NCI-H526 (cell line): ENCODE results near the gene ETS1.

Experiments used
- DNase-seq, 2 experiments: peaks; one replicate each; lab custom pipeline; 2025; lab: John Stamatoyannopoulos, UW

Gene ETS1

DNA sequence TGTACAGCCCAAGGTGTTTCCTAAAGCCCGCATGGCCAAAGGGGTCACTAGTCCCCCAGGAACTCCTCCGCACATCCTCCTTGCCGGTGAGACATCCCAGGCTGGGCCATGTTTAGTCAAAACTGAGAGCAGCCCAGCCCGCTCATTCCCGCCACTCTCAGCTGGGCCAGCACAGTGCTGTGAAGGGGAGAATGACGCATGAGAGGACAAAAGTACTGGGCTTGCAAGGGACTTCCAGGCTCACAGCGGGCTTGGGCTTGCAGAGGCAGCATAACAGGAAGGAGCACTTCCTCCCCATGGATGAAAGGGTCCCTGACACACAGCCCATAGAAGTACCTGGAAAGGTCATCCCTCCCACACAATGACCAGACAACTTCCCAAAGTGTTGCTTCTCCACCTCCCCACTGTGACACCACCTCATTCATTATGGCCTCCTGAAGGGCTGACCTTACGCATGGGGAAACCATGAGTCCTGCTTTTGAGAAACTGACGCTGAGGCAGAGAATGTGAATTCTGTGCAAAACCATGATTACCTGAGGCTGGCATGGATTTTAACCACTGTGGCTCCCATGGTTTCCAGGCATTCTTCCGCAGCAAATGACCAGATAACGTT, 19.1 kb downstream of the ETS1 start:
- no peak for DNase-seq

GRCh38 chr11:128567130-128567529, 20.2 kb downstream of the ETS1 start:
- no peak for DNase-seq

DNA sequence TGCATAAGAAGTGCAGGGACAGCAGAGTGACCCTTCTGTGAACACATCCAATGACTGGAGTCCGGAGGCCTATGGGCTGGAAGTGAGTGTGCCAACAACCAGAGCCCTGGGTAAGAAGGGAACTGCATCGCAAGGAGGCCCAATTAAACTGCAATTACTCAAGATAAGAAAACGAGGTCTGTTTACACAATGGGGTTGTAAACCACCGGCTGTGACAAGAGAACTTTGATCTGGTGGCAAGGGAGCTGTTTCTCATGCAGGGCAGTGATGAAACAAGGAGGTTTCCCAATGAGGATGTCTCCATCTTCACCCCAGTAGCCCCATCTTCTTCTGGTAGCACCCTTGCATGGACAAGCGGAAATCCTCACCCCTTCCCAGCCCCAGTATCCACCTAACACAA, 21.5 kb downstream of the ETS1 start:
- peak; percentile 31 to 32 for DNase-seq

DNA sequence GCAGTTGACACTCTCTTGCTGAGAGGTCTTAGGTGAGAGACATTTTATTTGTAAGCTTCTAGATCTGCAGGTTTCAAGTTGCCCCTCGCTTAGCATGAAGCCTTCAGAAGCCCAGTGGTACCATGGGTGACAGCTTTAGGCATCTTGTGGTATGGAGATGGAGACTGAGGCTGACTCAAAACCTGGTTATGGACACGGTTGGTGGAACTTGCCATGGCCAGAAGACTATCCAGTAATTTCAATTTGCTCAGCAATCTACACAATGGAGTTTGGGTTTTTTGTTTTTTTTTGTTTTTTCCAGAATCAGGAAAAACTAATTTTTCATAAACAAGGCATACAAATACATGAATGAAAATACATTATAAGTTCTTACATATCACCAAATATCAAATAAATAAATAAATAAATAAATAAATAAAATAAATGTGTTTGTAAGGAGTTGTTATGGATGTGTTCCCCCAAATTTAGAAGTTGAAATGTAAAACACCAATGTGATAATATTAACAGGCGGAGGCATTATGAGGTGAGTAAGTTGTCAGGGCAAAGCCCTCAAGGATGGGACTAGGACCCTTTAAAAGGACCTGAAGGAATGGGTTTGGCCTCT, 22.6 kb downstream of the ETS1 start:
- DNase-seq, result no peak

DNA sequence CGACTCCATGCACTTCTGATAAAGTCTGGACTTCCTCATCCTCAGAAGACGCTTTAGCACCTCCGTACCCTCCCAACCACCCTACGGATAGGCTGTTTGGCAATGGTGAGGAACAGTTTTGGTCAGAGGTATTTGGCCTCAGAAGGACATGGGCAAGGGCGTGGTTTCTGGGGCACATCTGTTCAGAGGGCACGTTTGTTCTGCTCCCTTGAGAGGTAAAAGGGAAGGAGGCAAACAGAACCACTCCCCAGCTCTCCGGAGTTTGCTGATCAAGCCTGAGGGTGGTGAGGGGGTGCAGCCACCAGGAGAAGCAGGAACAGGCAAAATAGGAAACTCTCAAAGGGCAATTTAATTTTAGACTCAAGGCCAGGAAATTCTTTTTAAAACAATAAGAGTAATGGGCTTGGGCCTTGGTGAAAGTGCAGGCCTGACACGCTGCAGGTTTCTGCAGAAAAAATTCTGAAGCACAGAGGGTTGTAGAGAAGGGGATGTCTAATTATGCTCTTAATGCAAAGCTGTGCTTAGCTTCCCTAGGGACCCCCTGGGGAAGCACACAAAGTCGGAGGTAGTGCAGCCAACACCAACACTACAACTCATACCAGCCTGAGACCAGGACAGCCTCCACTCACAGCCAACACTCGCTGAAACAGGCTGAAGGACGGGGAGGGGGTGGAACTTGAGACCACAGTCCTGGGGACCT, 23.3 kb downstream of the ETS1 start:
- DNase-seq, result no peak

DNA sequence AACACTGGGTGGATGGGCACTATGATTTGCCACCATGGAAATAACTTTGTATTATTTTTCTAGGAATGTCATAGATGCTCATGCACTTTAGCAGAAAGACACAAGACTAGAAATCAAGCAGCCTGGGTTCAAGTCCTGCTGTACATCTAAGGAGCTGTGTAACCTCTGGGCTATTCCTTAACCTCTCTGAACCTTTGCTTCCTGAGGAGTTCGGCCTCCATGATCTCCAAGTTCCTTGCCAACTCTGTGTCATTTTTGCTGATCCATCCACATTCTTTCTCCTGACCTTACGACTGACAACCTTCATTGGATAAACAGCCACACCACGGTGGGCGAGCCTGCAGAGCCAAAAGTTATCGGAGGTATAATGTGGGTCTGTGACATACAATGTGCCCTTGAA, 24.1 kb downstream of the ETS1 start:
- DNase-seq, result no peak

GRCh38 chr11:128559496-128560103, 27.8 kb downstream of the ETS1 start:
- DNase-seq, result no peak

DNA sequence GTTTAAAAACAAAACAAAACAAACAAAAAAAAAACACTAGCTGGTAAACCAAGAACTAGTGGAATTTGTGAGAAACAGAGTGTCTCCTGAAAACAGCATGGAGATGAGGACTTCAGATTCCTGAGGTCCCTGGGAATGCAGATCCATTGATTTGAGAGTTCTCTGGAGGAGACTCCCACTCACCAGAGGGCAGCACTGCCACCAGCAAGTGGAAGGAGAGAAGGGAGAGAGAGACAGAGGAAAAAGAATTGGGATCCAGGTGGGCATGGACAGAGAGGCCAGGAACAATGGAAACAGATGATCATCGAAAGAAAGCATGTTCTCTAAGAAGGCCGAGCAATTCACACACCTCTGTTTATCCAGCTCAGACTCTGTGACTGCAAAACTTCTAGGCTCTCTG, 31.8 kb downstream of the ETS1 start:
- DNase-seq, result peak; percentile 51 to 70

DNA sequence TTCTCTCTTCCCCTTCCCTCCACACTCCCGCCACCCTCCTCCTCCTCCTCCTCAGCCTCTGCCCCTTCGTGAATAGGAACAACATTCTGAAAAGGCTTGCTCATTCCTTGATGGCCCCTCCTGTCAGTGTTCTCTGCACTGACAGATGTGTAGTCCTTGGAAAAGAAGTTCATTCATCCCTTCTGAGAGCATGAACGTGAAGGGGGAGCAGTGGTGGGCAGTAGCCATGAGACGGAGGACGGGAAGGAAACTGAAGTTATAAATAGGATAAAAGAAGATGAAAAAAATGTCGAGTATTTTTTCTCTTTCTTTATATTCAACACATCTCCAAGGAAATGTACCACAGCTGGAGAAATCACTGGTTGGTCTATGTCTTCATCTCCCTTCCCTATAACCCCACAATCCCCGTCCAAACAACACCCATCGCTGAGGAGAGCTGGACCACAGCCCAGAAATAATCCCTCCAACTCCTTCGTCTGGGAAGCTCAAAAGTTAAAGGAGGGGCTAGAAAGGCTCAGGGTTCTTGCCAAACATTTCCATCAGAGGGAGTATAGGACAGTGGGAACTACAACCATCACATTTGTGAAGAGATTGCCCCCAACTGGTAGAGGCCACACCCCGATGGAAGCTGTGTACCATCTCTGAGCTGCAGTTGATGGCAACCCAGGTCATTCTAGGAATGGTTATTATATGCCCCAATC, 33.5 kb downstream of the ETS1 start:
- peak in 1 of 2 experiments; percentile 41 for DNase-seq

GRCh38 chr11:128552783-128553661, 34.3 kb downstream of the ETS1 start:
- peak; percentile 20 to 42 for DNase-seq

DNA sequence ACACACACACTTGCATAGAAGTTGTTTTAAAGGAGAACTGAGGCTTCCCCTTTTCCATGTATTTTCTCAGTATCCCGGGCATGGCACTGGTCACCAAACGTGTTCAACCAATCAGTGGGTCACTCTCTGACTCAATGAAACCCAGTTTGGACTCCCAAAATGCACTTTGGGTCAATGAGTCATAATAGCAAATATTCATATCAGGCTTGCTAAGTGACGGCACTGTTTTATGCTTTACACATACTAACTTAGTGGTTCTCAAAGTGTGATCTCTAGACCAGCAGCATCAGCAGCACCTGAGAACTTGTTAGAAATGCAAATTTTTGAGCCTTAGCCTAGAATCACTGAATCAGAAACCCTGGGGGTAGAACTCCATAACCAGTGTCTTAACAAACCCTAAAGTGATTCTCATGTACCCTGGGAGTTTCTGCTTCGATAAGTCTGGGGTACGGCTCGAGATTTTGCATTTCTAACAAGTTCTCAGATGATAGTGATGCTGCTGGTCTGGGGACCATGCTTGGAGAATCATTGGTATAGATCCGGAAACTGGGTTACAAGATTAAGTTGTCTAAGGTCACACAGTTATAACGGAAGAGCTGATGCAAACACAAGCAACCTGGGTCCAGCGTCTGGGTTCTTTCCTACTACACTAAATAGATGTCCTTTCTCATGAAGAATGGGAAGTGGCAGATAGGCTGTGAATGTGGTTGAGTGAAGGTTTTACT, 35.6 kb downstream of the ETS1 start:
- no peak for DNase-seq

GRCh38 chr11:128551058-128551457, 36.3 kb downstream of the ETS1 start:
- no peak for DNase-seq

DNA sequence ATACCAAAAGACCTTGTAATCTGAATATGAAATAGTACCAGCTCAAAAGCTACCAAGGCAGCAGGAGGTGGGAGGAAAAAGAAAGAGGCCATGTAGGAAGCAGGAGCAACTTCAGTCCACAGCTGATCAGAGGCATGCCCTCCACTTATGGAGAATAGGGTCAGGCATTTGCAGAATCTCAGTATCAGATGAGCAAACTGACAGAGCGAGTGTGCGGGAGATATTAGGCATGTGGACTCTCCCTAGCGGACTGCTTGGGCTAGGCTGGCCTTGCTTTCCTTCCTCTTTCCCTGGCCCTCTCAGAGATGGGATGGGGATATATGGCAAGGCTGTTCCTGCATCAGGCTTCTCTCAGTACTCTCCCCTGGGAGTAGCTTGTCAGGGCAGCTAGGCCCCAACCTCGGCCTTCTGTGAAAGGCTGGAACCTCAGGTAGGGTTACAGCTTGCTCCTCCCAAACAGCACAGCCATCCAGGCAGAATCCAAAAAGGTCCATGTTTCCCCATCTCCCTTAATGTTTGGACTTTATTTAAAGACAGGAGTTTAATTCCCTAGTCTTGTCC, 37.0 kb downstream of the ETS1 start:
- peak in 1 of 2 experiments; percentile 57 for DNase-seq

DNA sequence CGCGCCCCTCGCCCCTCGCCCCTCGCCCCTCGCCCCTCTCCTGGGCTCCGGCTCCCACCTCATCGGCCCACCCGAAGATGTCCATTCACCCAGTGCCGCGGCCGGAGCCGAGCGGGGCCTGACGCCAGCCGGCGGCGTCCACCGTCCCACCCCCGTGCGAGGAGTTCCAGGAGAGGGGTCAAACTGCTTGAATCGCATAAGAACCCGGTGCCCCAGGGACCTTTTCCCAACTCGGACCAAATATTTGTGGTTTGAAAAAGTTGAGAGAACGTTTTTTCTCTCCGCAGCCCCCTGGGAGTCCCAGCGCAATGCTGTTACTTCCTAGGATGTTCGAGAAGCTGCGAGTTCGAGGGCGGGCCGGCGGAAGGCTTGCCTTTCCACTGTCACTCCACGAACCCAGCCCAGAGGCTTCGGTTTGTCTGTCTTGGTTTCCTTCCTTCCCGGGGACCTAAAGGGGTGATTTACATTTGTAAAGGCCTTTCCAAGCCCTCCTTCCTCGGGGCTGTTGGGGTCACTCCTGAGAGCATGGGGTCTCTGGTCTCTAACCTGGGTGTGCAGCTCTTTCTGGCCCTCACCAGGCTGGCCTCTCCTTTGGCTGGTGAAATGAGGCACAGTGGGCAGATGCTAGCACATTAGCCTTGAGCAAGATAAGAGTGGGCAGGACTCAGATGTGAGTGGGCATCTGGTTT, 38.0 kb downstream of the ETS1 start:
- no peak for DNase-seq

GRCh38 chr11:128548649-128549255, 38.6 kb downstream of the ETS1 start:
- DNase-seq, result peak in 1 of 2 experiments; percentile 26

GRCh38 chr11:128547946-128548648, 39.3 kb downstream of the ETS1 start:
- DNase-seq, result no peak

- DNase-seq, result peak in 1 of 2 experiments; percentile 46
Observed at GRCh38 chr11:128546916-128547315, 40.4 kb downstream of the ETS1 start.

DNA sequence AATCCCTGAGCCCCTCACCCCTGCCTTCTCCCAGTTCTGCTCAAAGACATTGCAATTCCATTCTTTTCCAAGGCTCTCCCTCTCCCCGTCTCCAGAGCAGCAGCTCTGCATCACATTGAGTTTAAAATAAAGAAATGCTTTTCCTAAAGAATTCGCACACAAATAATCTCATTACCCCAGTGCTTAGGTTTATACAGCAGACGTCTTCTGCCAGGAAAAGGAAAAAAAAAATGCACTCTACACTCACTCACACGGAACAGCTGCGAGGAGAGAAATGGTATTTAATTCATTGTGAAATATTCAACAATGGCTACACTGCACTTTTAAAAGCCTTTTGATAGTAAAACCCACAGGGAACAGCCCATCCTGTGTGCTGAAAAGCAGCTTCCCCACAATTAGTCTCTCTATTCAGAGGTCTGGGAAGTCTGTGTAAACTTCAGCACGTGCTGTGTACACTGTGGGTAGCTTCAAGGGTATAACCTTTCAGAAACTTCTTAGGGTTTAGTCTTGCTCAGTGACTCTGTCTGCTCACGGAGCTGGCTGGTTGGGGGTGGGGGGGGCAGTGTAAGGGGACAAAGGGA, 42.8 kb downstream of the ETS1 start:
- peak in 1 of 2 experiments; percentile 36 for DNase-seq
